GM20000 (cell line): ENCODE results near the gene RBFOX1.

Source experiments
- DNase-seq: peaks from one replicate; pipeline ENCODE4 v3.0.0; 2012; ENCODE audit warnings: low spot score
- CTCF ChIP-seq: IDR thresholded peaks from 2 replicates; pipeline ENCODE4 v1.5.1; 2012; ENCODE audit warnings: mild to moderate bottlenecking, control low read depth; ENCODE audit errors: extremely low read depth, missing control alignments

Gene RBFOX1

GRCh38 chr16:7380911-7381310, 48.3 kb downstream of the RBFOX1 start:
- TF ChIP-seq CTCF: no peak
- DNase-seq: no peak

DNA sequence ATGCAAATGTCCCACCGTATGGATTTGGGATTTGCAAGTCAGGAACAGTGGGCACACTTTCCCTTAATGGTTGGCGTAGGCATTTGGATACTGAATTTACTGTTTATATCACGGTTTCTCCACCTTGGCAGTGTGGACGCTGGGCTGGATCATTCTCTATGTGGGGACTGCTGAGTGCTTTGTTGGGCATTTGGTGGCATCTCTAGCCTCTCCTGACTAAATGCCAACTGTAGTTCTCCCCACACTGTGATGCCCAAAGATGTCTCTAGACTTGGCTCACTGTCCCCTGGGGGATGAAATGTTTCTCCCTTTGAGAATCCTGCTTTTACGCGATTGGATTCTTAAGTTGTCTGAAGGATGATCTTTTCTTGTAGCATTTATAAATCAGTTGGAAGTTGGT, 49.0 kb downstream of the RBFOX1 start:
- no peak for DNase-seq
- TF ChIP-seq CTCF: no peak

GRCh38 chr16:7382521-7382920, 49.9 kb downstream of the RBFOX1 start:
- DNase-seq: no peak
- no peak for TF ChIP-seq CTCF

DNA sequence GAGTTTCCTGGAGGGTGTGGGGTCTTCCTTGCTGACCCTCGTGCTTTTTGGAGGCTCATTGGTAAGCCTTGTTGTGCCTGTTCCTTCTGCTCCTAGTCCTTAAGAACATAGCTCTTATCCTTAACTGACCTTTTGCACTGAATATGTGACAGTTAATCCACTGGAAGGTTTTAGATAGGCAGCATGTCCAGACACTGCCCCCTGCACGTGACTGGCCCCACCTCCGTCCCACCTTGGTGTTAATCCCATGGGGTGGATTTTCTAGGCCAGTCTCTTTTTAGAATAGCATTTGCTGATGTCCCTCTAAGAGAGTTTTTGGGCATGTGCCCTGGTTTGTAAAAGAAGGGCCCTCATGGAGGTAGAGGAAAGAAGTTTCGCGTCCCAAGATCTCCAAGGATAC, 58.3 kb downstream of the RBFOX1 start:
- no peak for DNase-seq
- TF ChIP-seq CTCF: no peak

GRCh38 chr16:7391694-7392093, 59.0 kb downstream of the RBFOX1 start:
- TF ChIP-seq CTCF: no peak
- no peak for DNase-seq

DNA sequence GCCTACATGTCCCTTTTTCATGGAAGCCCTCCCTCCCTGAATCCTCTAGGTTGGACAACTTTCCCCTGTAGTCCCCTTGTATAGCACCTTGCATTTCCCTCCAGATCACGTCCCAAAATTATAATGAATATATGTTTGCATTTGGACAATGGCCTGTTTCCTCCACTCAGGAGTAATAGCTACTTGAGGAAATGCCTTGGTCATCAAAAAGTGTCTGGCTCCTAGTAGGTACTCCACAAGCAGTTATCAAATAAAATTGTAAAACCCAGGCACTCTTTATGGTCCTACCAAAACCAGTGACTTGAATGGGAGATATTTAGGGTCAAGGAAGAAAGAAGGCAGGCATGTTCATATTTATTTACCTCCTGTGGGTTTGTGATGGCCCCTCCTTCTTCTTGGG, 59.6 kb downstream of the RBFOX1 start:
- no peak for DNase-seq
- no peak for TF ChIP-seq CTCF

DNA sequence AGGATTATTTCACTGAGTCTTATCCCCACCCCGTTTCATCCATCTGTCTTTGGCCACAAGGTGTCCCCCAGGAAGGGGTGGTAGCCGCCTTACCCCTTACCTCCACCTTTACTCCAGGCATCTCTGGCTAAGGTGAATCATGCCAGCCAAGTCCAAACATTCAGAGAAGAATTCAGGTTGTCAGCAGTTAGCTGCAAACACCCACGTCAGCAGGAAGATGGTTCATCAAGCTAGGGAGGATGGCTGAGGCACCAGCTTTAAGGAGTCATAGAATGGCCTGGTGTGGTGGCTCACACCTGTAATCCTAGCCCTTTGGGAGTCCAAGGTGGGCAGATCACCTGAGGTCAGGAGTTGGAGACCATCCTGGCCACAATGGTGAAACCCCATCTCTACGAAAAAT, 61.0 kb downstream of the RBFOX1 start:
- TF ChIP-seq CTCF: no peak

GRCh38 chr16:7394720-7395336, 62.2 kb downstream of the RBFOX1 start:
- no peak for TF ChIP-seq CTCF
- no peak for DNase-seq

More for the DNA sequence above, 61.0 kb downstream of the RBFOX1 start:
- DNase-seq: no peak
